Panc1 (cell line): ENCODE results near the gene INSYN2A. TPM values are rescaled to one million over a fixed set of nuclear protein-coding genes. Genes with fewer than 3 reads are reported as not detected.

Experiments
- ATAC-seq: fragments of 200-7000 bp; cut with Tn5 transposase; 2 replicates; pipeline ENCODE4 v1.9.1; 2020; ENCODE audit warnings: mild to moderate bottlenecking, moderate library complexity
- BruUV-seq: library from RNA; stranded (reverse); fragments of 400-500 nt; replicated peaks from 2 replicates; lab custom pipeline; 2021; lab: Mats Ljungman, UMichigan
- CTCF ChIA-PET: fragments of 300-600 bp; sonication (Branson Sonifier 250); formaldehyde crosslinking; loops from one replicate; lab custom pipeline; 2022; ENCODE audit warnings: antibody characterized with exemption; lab: Charles Lee
- POLR2A ChIA-PET: fragments of 300-600 bp; sonication (Branson Sonifier 250); formaldehyde crosslinking; loops from one replicate; lab custom pipeline; 2022; ENCODE audit warnings: antibody characterized with exemption; lab: Charles Lee
- DNase-seq: peaks from one replicate; pipeline ENCODE4 v3.0.0-alpha.2; 2010; ENCODE audit warnings: low read depth, low spot score
- H3K27ac ChIP-seq: 2 replicates; pipeline ENCODE4 v1.5.1; 2011; ENCODE audit warnings: mild to moderate bottlenecking, low read length, inconsistent platforms
- H3K27me3 ChIP-seq: fragments of 200-500 bp; sonication (Bioruptor generic); 2 replicates; pipeline ENCODE4 v1.6.0; 2014; ENCODE audit warnings: low read length, inconsistent platforms; ENCODE audit not compliant: control insufficient read depth, insufficient read depth
- H3K36me3 ChIP-seq: fragments of 200-500 bp; sonication (Bioruptor generic); 2 replicates; pipeline ENCODE4 v1.5.1; 2014; ENCODE audit warnings: inconsistent platforms, mild to moderate bottlenecking, low read length, moderate library complexity; ENCODE audit not compliant: control insufficient read depth, insufficient read depth
- H3K4me1 ChIP-seq: 2 replicates; pipeline ENCODE4 v1.5.1; 2011; ENCODE audit warnings: inconsistent platforms, mild to moderate bottlenecking, low read length, moderate library complexity; ENCODE audit not compliant: control insufficient read depth, insufficient read depth
- H3K4me3 ChIP-seq, 2 experiments: 2 replicates each; pipeline ENCODE4 v1.5.1; 2011 to 2012; ENCODE audit warnings: low read depth in 2 of 2, low read length in 2 of 2, mild to moderate bottlenecking in 2 of 2, inconsistent platforms in 1 of 2, moderate library complexity in 1 of 2
- H3K9me3 ChIP-seq: fragments of 200-500 bp; sonication (Bioruptor generic); 2 replicates; pipeline ENCODE4 v1.5.1; 2014; ENCODE audit warnings: low read depth, mild to moderate bottlenecking, inconsistent platforms, low read length, moderate library complexity; ENCODE audit not compliant: control insufficient read depth, insufficient read depth
- POLR2AphosphoS5 ChIP-seq: IDR thresholded peaks from 2 replicates; pipeline ENCODE4 v1.6.1; 2012; ENCODE audit warnings: mild to moderate bottlenecking, low read depth, low read length, moderate library complexity
- SIN3A ChIP-seq: IDR thresholded peaks from 2 replicates; pipeline ENCODE4 v1.6.1; 2012; ENCODE audit warnings: low read depth, mild to moderate bottlenecking, low read length, moderate library complexity, borderline replicate concordance; ENCODE audit not compliant: insufficient read depth
- TCF7L2 ChIP-seq: IDR thresholded peaks from 2 replicates; pipeline ENCODE4 v1.6.1; 2011; ENCODE audit warnings: mild to moderate bottlenecking, low read depth, low read length, inconsistent platforms
- in situ Hi-C: cut with HindIII; loops from 2 replicates; pipeline ENCODE4 v1.10.0; 2016; ENCODE audit warnings: low sequenced_read_pairs, low pct_unique_long_range_greater_than_20kb
- intact Hi-C: fragments of 100-400 bp; cut with micrococcal nuclease; formaldehyde crosslinking; loops from one replicate; pipeline ENCODE4 v1.10.0; 2022; ENCODE audit not compliant: unreplicated experiment
- total RNA-seq: library from RNA; stranded (reverse); gene quantifications from one replicate; pipeline ENCODE4 v1.2.1, GENCODE V29; 2021; ENCODE audit not compliant: unreplicated experiment
- TF ChIP-seq, protein P1 (sequence below): fragments of 450-650 bp; IDR thresholded peaks from 2 replicates; pipeline ENCODE4 v1.5.1; 2017; ENCODE audit warnings: mild to moderate bottlenecking
- TF ChIP-seq, protein P2 (sequence below), 2 experiments: IDR thresholded peaks; 2 replicates each; pipeline ENCODE4 v1.6.1; 2011 to 2012; ENCODE audit warnings: low read depth in 2 of 2, control low read depth in 1 of 2, low read length in 1 of 2, mild to moderate bottlenecking in 1 of 2, moderate library complexity in 1 of 2; ENCODE audit not compliant: insufficient read depth in 1 of 2

Gene INSYN2A
- total RNA-seq, 1 experiment from 2014 or later, result not detected

DNA sequence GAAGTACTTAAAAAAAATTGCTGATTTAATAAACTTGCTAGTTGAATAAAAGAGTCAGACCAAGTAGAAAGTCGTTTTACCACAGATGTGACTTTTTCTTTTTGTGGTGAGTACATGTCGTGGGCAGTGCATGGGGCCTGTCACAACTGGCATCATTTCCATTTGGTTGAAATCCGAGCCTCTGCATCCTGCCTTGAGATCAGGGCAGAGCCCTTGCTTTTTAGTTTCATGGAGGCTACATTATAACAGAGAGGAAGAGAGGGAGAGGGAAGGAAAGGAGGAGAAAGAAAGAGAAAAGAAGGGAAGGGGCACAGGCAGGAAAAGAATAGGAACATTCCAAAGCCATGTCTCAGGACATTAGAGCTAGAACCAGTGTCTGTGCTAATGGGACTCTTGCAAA, 20.4 kb upstream of the INSYN2A start:
- no TSS peak for BruUV-seq
- Histone ChIP-seq H3K4me1 (no peaks in the 10 kb centered on the region), H3K4me3 (no peak overlapping the region), H3K27ac (no peak overlapping the region), H3K9me3 (no peaks in the 10 kb centered on the region), H3K27me3 (no peaks in the 10 kb centered on the region), H3K36me3 (no peaks in the 10 kb centered on the region)
- DNase-seq (no peak), ATAC-seq (no peak)
- intact Hi-C loops, result no loop called here
- ChIA-PET POLR2A (no interaction called here), CTCF (no interaction called here)
- TF ChIP-seq, protein P1, sequence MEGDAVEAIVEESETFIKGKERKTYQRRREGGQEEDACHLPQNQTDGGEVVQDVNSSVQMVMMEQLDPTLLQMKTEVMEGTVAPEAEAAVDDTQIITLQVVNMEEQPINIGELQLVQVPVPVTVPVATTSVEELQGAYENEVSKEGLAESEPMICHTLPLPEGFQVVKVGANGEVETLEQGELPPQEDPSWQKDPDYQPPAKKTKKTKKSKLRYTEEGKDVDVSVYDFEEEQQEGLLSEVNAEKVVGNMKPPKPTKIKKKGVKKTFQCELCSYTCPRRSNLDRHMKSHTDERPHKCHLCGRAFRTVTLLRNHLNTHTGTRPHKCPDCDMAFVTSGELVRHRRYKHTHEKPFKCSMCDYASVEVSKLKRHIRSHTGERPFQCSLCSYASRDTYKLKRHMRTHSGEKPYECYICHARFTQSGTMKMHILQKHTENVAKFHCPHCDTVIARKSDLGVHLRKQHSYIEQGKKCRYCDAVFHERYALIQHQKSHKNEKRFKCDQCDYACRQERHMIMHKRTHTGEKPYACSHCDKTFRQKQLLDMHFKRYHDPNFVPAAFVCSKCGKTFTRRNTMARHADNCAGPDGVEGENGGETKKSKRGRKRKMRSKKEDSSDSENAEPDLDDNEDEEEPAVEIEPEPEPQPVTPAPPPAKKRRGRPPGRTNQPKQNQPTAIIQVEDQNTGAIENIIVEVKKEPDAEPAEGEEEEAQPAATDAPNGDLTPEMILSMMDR, result no peak
- no peak for TF ChIP-seq TCF7L2
- TF ChIP-seq SIN3A, result no peak
- no peak for TF ChIP-seq POLR2AphosphoS5
- TF ChIP-seq, protein P2, sequence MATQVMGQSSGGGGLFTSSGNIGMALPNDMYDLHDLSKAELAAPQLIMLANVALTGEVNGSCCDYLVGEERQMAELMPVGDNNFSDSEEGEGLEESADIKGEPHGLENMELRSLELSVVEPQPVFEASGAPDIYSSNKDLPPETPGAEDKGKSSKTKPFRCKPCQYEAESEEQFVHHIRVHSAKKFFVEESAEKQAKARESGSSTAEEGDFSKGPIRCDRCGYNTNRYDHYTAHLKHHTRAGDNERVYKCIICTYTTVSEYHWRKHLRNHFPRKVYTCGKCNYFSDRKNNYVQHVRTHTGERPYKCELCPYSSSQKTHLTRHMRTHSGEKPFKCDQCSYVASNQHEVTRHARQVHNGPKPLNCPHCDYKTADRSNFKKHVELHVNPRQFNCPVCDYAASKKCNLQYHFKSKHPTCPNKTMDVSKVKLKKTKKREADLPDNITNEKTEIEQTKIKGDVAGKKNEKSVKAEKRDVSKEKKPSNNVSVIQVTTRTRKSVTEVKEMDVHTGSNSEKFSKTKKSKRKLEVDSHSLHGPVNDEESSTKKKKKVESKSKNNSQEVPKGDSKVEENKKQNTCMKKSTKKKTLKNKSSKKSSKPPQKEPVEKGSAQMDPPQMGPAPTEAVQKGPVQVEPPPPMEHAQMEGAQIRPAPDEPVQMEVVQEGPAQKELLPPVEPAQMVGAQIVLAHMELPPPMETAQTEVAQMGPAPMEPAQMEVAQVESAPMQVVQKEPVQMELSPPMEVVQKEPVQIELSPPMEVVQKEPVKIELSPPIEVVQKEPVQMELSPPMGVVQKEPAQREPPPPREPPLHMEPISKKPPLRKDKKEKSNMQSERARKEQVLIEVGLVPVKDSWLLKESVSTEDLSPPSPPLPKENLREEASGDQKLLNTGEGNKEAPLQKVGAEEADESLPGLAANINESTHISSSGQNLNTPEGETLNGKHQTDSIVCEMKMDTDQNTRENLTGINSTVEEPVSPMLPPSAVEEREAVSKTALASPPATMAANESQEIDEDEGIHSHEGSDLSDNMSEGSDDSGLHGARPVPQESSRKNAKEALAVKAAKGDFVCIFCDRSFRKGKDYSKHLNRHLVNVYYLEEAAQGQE (IDR thresholded peaks at IDR 0.05; ENCODE audit: insufficient read depth in 1 of 2, low read depth in 2 of 2, low read length in 1 of 2), result no peak
- in situ Hi-C loops, result no loop called here

DNA sequence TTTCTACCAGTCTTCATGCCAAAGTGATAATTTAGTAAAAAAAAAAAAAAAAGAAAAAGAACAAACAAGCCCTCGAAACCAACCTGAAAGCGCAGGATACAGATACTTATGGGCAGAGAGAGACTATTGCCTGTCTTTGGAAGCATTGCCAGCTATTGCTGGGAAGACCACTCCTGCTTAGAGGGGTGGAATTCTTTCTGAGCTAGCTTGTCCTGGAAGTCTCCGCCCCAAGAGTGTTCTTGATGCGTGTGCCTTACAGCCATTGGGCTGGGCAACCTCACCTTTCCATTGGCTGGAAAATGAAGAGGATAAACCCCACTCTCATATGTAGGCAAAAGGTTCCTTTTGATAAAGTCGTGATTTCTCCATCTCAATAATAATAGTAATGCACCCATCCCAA, 19.9 kb upstream of the INSYN2A start:
- ATAC-seq (no peak), DNase-seq (no peak)
- Histone ChIP-seq H3K4me1 (no peaks in the 10 kb centered on the region), H3K36me3 (no peaks in the 10 kb centered on the region), H3K9me3 (no peaks in the 10 kb centered on the region), H3K27ac (no peak overlapping the region), H3K27me3 (no peaks in the 10 kb centered on the region), H3K4me3 (no peak overlapping the region)
- TF ChIP-seq, protein P1, result no peak
- intact Hi-C loops (no loop called here), in situ Hi-C loops (no loop called here)
- POLR2A ChIA-PET, result no interaction called here
- CTCF ChIA-PET, result no interaction called here
- BruUV-seq, result no TSS peak

DNA sequence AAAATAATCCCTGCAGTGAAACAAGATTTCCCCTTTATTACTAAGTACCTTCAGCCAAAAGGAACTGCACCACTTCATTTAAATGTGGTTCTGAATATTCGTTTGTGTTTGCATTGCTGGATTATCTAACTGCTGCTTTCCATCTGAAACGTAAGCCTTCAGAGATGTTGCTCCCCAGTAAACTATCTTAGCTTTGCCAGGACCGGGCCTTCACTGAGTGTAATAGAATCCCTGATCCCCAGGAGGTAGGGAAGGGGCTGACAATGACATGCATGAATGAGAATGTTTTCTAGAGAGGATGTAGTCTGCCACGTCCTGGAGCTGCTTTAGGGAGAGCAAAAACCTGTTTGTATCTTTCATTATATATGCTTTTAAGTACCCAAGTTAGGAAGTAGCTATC, 19.5 kb upstream of the INSYN2A start:
- ATAC-seq (no peak), DNase-seq (no peak)
- intact Hi-C loops, result no loop called here
- no peak overlapping the region for H3K4me3 ChIP-seq
- no TSS peak for BruUV-seq
- H3K36me3 ChIP-seq, result no peaks in the 10 kb centered on the region
- H3K27ac ChIP-seq, result no peak overlapping the region
- TF ChIP-seq TCF7L2 (no peak), POLR2AphosphoS5 (no peak), SIN3A (no peak)
- TF ChIP-seq, protein P1, result no peak
- TF ChIP-seq, protein P2 (IDR thresholded peaks at IDR 0.05; ENCODE audit: insufficient read depth in 1 of 2, low read depth in 2 of 2, low read length in 1 of 2), result no peak
- ChIA-PET CTCF (no interaction called here), POLR2A (no interaction called here)
- no peaks in the 10 kb centered on the region for H3K9me3 ChIP-seq
- H3K27me3 ChIP-seq, result no peaks in the 10 kb centered on the region
- in situ Hi-C loops, result no loop called here
- H3K4me1 ChIP-seq, result no peaks in the 10 kb centered on the region
